ENCODE data around the gene OGG1. TPM values are rescaled to one million over a fixed set of nuclear protein-coding genes. Genes with fewer than 3 reads are reported as not detected.

OGG1 gene
- total RNA-seq, 1 donor from 2014 or later = 17.2 TPM

GRCh38 chr3:9784965-9785364 is 35.2 kb downstream of the OGG1 start:
- DNase-seq (no peak), ATAC-seq (no peak)
- H3K4me1 ChIP-seq = no peaks in the 10 kb centered on the region
- H3K4me3 ChIP-seq = no peak overlapping the region
- TF ChIP-seq, protein P1, sequence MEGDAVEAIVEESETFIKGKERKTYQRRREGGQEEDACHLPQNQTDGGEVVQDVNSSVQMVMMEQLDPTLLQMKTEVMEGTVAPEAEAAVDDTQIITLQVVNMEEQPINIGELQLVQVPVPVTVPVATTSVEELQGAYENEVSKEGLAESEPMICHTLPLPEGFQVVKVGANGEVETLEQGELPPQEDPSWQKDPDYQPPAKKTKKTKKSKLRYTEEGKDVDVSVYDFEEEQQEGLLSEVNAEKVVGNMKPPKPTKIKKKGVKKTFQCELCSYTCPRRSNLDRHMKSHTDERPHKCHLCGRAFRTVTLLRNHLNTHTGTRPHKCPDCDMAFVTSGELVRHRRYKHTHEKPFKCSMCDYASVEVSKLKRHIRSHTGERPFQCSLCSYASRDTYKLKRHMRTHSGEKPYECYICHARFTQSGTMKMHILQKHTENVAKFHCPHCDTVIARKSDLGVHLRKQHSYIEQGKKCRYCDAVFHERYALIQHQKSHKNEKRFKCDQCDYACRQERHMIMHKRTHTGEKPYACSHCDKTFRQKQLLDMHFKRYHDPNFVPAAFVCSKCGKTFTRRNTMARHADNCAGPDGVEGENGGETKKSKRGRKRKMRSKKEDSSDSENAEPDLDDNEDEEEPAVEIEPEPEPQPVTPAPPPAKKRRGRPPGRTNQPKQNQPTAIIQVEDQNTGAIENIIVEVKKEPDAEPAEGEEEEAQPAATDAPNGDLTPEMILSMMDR (IDR thresholded peaks at IDR 0.05) = no peak
- intact Hi-C loops (cut with DNase I) = no loop called here
- H3K27ac ChIP-seq = no peak overlapping the region
- no peaks in the 10 kb centered on the region for H3K9me3 ChIP-seq
- H3K27me3 ChIP-seq = no peaks in the 10 kb centered on the region
- H3K36me3 ChIP-seq = peaks cover 84% of the 10 kb centered on the region

DNA sequence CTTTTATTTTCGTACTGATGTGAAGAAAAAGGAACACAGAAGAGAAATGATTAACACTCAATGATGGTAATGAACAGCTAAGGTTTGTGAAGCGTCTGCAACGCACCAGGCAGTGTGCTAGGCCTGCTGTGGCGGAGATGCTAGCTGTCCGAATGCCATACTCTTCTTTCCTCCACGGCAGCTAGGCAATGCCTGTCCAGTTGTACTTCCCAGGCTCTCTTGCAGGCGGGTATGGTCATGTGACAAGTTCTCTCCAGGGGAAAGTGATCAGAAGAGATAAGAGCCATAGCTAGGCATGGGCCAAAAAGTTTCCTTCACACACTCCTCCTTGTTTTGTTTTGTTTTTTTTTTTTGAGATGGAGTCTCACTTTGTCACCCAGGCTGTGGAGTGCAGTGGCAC is 35.9 kb downstream of the OGG1 start:
- intact Hi-C loops (cut with DNase I) = no loop called here
- no peak for DNase-seq

DNA sequence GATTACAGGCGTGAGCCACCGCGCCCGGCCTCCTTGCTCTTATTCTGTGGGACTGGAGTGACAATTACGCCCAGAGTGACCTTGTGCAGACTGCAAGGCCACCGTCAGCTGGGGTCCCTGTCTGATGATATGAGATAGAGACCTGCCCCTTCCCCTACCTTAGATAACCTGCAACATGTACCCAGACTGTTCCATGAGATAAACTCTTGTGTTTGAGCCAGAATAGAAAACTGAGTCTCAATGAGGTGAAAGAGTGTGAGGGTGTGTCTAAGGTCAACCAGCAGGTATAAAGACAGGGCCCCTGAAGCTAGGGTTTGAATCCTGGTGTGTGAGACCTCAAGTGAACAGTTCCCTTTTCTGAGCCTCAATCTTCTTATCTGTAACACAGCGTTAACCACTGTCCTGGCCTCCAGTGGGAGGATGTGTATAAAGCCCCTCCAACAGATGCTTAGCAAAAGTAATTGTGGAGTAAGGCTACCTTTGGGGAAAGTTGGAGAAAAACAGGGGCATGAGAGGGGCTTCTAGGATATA is 36.5 kb downstream of the OGG1 start:
- Histone ChIP-seq H3K9me3 (no peaks in the 10 kb centered on the region), H3K36me3 (peaks cover 82% of the 10 kb centered on the region), H3K4me1 (peaks cover 8% of the 10 kb centered on the region), H3K4me3 (no peak overlapping the region), H3K27ac (no peak overlapping the region), H3K27me3 (no peaks in the 10 kb centered on the region)
- DNase-seq (no peak), ATAC-seq (no peak)
- intact Hi-C loops (cut with DNase I) = no loop called here
- TF ChIP-seq, protein P1 (IDR thresholded peaks at IDR 0.05) = no peak

More for the DNA sequence above, 35.9 kb downstream of the OGG1 start:
- H3K4me3 ChIP-seq = no peak overlapping the region
- H3K27me3 ChIP-seq = no peaks in the 10 kb centered on the region
- H3K27ac ChIP-seq = no peak overlapping the region
- no peak for ATAC-seq
- H3K4me1 ChIP-seq = peaks cover 1% of the 10 kb centered on the region
- H3K9me3 ChIP-seq = no peaks in the 10 kb centered on the region
- H3K36me3 ChIP-seq = peaks cover 86% of the 10 kb centered on the region
- TF ChIP-seq, protein P1 (IDR thresholded peaks at IDR 0.05) = no peak

DNA sequence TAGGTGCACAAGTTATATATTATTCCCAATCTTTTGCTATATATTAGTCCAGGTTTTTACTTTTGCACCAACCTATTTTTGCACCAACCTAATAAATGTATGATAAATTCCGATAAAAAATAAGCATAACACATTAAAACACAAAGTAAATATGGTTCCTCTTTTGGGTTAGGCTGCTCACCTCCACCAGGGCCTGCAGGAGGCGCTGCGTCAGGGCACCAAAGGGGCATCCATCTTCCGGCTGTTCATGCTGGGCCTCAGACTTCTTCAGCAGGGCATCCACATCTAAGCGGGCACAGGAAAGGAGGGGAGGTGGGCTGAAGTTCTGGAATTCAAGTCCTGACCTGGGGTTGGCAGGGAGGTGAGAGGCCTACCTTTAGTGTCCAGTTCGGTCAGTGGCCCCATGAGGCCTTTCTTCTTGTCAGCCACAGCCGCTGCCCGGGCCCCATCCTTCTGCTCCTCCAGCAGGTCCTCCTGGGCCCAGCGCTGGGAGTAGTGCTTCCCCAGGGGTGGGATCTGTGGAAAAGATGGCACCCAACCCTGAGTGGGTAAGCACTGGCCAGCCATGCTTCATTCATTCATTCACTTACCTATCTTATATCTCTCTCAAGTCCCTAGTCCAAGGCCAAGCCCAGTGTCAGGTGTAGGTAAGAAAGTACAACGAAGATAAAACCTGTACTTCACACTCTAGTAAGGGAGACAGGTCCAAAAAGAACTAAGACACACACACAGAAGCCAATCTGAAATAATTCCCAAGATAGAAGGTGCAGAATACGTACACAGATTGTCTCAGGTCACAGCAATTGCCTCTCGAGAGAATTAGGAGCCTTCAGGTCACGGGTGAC is 37.3 kb downstream of the OGG1 start:
- no peak overlapping the region for H3K27ac ChIP-seq
- peaks cover 74% of the 10 kb centered on the region for H3K36me3 ChIP-seq
- DNase-seq (no peak), ATAC-seq (peak; percentile 31)
- H3K27me3 ChIP-seq = no peaks in the 10 kb centered on the region
- H3K9me3 ChIP-seq = no peaks in the 10 kb centered on the region
- H3K4me1 ChIP-seq = peaks cover 14% of the 10 kb centered on the region
- TF ChIP-seq, protein P1 (IDR thresholded peaks at IDR 0.05) = peak; percentile 40
- intact Hi-C loops (cut with DNase I) = no loop called here
- no peak overlapping the region for H3K4me3 ChIP-seq

DNA sequence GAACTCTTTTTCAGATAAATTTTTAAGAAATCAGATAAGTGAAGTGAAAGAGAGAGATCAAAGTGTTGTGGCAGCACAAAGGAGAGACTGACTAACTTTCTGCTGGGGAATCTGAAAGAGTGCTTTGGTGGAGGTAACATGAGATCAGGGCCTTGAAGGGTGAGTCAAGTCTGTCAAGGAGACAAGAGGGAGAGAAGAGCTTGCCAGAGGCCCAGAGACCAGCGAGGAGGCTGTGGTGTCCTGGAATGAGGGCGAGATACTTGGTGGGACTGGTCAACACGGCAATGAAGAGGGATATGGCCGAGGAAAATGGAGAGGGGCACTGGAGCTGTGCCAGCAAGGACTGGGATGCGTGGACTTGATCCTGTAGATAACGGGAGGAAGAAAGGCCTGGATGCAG is 38.0 kb downstream of the OGG1 start:
- H3K27ac ChIP-seq = no peak overlapping the region
- ATAC-seq (no peak), DNase-seq (no peak)
- peaks cover 14% of the 10 kb centered on the region for H3K4me1 ChIP-seq
- no peak overlapping the region for H3K4me3 ChIP-seq
- intact Hi-C loops (cut with DNase I) = no loop called here
- TF ChIP-seq, protein P1 (IDR thresholded peaks at IDR 0.05) = no peak
- H3K27me3 ChIP-seq = no peaks in the 10 kb centered on the region
- H3K9me3 ChIP-seq = no peaks in the 10 kb centered on the region
- H3K36me3 ChIP-seq = peaks cover 68% of the 10 kb centered on the region
